ENCODE results near the gene SLC9B2. TPM values are rescaled to one million over a fixed set of nuclear protein-coding genes. Genes with fewer than 3 reads are reported as not detected.

SLC9B2 gene
- total RNA-seq, 1 experiment from 2014 or later = 4.6 TPM

DNA sequence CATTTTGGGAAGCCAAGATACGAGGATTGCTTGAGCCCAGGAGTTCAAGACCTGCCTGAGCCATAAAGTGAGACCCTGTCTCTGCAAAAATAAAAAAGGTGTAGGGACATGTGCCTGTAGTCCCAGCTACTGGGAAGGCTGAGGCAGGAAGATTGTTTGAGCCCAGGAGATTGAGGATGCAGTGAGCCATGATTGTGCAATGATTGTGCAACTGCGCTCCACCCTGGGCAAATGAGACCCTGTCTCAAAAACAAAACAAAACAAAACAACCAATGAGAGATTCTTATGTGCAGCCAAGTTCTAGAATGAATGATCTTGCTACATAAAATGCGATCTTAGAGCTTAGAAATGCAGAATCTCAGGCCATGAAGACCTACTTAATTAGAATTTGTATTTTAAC lies 22.5 kb downstream of the SLC9B2 start:
- POLR2A ChIA-PET = no interaction called here
- H3K4me1 Mint-ChIP-seq = no peaks in the 10 kb centered on the region
- ATAC-seq = no peak
- CTCF ChIA-PET = interaction anchor here (0.8 kb wide), 1 partner anchor 9 kb away, joined by 3 read pairs; no protein-coding TSS in a partner anchor
- H3K36me3 Mint-ChIP-seq = no peaks in the 10 kb centered on the region
- no peak for TF ChIP-seq ESRRA (CRISPR knock-in tag; IDR thresholded peaks at IDR 0.05; ENCODE audit: borderline replicate concordance)
- TF ChIP-seq CREB1 (CRISPR knock-in tag; IDR thresholded peaks at IDR 0.05) = no peak
- TF ChIP-seq SP1 (CRISPR knock-in tag; conservative IDR thresholded peaks at IDR 0.05) = no peak
- TF ChIP-seq RORB (CRISPR knock-in tag; IDR thresholded peaks at IDR 0.05) = no peak
- TF ChIP-seq SMAD3 (CRISPR knock-in tag; IDR thresholded peaks at IDR 0.05; ENCODE audit: borderline replicate concordance) = no peak
- no peak for TF ChIP-seq GRHL2 (CRISPR knock-in tag; IDR thresholded peaks at IDR 0.05; ENCODE audit: insufficient replicate concordance, severe bottlenecking)
- no peak for TF ChIP-seq SOX15 (CRISPR knock-in tag; IDR thresholded peaks at IDR 0.05)
- TF ChIP-seq, protein P1, sequence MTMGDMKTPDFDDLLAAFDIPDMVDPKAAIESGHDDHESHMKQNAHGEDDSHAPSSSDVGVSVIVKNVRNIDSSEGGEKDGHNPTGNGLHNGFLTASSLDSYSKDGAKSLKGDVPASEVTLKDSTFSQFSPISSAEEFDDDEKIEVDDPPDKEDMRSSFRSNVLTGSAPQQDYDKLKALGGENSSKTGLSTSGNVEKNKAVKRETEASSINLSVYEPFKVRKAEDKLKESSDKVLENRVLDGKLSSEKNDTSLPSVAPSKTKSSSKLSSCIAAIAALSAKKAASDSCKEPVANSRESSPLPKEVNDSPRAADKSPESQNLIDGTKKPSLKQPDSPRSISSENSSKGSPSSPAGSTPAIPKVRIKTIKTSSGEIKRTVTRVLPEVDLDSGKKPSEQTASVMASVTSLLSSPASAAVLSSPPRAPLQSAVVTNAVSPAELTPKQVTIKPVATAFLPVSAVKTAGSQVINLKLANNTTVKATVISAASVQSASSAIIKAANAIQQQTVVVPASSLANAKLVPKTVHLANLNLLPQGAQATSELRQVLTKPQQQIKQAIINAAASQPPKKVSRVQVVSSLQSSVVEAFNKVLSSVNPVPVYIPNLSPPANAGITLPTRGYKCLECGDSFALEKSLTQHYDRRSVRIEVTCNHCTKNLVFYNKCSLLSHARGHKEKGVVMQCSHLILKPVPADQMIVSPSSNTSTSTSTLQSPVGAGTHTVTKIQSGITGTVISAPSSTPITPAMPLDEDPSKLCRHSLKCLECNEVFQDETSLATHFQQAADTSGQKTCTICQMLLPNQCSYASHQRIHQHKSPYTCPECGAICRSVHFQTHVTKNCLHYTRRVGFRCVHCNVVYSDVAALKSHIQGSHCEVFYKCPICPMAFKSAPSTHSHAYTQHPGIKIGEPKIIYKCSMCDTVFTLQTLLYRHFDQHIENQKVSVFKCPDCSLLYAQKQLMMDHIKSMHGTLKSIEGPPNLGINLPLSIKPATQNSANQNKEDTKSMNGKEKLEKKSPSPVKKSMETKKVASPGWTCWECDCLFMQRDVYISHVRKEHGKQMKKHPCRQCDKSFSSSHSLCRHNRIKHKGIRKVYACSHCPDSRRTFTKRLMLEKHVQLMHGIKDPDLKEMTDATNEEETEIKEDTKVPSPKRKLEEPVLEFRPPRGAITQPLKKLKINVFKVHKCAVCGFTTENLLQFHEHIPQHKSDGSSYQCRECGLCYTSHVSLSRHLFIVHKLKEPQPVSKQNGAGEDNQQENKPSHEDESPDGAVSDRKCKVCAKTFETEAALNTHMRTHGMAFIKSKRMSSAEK (CRISPR knock-in tag; IDR thresholded peaks at IDR 0.05; ENCODE audit: borderline replicate concordance) = no peak
- no peak for TF ChIP-seq NFATC4 (CRISPR knock-in tag; IDR thresholded peaks at IDR 0.05)
- TF ChIP-seq, protein P2, sequence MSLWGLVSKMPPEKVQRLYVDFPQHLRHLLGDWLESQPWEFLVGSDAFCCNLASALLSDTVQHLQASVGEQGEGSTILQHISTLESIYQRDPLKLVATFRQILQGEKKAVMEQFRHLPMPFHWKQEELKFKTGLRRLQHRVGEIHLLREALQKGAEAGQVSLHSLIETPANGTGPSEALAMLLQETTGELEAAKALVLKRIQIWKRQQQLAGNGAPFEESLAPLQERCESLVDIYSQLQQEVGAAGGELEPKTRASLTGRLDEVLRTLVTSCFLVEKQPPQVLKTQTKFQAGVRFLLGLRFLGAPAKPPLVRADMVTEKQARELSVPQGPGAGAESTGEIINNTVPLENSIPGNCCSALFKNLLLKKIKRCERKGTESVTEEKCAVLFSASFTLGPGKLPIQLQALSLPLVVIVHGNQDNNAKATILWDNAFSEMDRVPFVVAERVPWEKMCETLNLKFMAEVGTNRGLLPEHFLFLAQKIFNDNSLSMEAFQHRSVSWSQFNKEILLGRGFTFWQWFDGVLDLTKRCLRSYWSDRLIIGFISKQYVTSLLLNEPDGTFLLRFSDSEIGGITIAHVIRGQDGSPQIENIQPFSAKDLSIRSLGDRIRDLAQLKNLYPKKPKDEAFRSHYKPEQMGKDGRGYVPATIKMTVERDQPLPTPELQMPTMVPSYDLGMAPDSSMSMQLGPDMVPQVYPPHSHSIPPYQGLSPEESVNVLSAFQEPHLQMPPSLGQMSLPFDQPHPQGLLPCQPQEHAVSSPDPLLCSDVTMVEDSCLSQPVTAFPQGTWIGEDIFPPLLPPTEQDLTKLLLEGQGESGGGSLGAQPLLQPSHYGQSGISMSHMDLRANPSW (CRISPR knock-in tag; conservative IDR thresholded peaks at IDR 0.05; ENCODE audit: low read depth) = no peak
- TF ChIP-seq, protein P3, sequence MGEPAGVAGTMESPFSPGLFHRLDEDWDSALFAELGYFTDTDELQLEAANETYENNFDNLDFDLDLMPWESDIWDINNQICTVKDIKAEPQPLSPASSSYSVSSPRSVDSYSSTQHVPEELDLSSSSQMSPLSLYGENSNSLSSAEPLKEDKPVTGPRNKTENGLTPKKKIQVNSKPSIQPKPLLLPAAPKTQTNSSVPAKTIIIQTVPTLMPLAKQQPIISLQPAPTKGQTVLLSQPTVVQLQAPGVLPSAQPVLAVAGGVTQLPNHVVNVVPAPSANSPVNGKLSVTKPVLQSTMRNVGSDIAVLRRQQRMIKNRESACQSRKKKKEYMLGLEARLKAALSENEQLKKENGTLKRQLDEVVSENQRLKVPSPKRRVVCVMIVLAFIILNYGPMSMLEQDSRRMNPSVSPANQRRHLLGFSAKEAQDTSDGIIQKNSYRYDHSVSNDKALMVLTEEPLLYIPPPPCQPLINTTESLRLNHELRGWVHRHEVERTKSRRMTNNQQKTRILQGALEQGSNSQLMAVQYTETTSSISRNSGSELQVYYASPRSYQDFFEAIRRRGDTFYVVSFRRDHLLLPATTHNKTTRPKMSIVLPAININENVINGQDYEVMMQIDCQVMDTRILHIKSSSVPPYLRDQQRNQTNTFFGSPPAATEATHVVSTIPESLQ (CRISPR knock-in tag; IDR thresholded peaks at IDR 0.05) = no peak
- no peak for TF ChIP-seq MXD4 (CRISPR knock-in tag; IDR thresholded peaks at IDR 0.05; ENCODE audit: borderline replicate concordance)
- no peak overlapping the region for H3K27ac Mint-ChIP-seq
- no peak for DNase-seq (ENCODE audit: low spot score)
- no peaks in the 10 kb centered on the region for H3K9me3 Mint-ChIP-seq
- no peaks in the 10 kb centered on the region for H3K27me3 Mint-ChIP-seq (ENCODE audit: low read depth)
- no peak overlapping the region for H3K4me3 Mint-ChIP-seq

DNA sequence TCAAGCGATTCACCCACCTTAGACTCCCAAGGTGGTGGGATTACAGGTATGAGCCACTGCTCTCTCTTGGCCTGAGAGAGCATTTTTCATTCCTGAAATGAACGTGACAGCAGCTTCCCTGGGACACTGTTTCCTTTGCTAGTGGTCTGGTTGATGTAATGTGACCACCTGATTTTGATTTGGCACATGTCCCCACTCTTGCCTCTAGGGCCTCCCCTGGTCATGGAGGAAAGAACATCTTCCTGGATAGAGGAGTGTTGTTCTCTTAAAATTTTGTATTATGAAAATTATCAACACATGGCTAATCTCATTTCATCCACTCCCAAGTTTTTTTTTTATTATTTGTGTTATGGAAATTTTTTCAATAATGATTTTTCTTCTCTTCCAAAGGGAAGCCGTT lies 23.8 kb downstream of the SLC9B2 start:
- no peak for ATAC-seq
- Mint-ChIP-seq H3K36me3 (no peaks in the 10 kb centered on the region), H3K9me3 (no peaks in the 10 kb centered on the region), H3K27ac (no peak overlapping the region), H3K4me1 (no peaks in the 10 kb centered on the region), H3K27me3 (ENCODE audit: low read depth) (no peaks in the 10 kb centered on the region), H3K4me3 (no peak overlapping the region)
- ChIA-PET CTCF (interaction anchor here (1.0 to 1.1 kb wide), 2 partner anchors 10 to 47 kb away, joined by 4 to 6 read pairs; partner anchors contain the start of gene BDH2), POLR2A (no interaction called here)
- no peak for DNase-seq (ENCODE audit: low spot score)
- no peak for TF ChIP-seq FOXJ3 (CRISPR knock-in tag; IDR thresholded peaks at IDR 0.05; ENCODE audit: borderline replicate concordance)
- no peak for TF ChIP-seq ZNF219 (CRISPR knock-in tag; IDR thresholded peaks at IDR 0.05; ENCODE audit: borderline replicate concordance)
- TF ChIP-seq, protein P4, sequence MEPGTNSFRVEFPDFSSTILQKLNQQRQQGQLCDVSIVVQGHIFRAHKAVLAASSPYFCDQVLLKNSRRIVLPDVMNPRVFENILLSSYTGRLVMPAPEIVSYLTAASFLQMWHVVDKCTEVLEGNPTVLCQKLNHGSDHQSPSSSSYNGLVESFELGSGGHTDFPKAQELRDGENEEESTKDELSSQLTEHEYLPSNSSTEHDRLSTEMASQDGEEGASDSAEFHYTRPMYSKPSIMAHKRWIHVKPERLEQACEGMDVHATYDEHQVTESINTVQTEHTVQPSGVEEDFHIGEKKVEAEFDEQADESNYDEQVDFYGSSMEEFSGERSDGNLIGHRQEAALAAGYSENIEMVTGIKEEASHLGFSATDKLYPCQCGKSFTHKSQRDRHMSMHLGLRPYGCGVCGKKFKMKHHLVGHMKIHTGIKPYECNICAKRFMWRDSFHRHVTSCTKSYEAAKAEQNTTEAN (CRISPR knock-in tag; IDR thresholded peaks at IDR 0.05) = no peak

All from WTC11 (cell line).